ENCODE data around the gene TMEM266.

DNA sequence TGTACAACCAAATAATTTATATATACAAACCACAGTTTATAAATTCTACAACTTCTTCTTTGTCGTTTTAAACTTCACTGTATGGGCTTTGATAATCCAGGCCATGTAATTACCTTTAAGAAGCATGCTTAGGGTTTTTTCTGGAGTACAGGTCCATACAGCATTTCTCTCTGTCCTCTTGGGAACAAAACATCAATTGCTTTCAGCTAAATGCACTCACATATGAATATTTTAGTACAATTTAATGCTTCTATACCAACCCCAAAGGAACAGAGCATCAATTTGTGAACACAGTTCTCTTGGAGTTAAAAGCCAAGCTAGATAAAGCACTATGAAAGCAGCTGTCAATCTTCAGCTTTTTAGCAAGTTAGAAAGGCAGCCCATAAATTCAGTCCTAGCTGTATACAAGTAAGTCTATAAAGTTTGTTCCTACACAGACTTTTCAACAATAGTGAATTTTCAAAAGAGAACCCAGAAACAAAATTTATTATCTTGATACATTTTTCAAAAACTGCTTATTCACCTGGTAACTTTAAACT is 185.4 kb downstream of the TMEM266 start:
- TF ChIP-seq, protein P1, sequence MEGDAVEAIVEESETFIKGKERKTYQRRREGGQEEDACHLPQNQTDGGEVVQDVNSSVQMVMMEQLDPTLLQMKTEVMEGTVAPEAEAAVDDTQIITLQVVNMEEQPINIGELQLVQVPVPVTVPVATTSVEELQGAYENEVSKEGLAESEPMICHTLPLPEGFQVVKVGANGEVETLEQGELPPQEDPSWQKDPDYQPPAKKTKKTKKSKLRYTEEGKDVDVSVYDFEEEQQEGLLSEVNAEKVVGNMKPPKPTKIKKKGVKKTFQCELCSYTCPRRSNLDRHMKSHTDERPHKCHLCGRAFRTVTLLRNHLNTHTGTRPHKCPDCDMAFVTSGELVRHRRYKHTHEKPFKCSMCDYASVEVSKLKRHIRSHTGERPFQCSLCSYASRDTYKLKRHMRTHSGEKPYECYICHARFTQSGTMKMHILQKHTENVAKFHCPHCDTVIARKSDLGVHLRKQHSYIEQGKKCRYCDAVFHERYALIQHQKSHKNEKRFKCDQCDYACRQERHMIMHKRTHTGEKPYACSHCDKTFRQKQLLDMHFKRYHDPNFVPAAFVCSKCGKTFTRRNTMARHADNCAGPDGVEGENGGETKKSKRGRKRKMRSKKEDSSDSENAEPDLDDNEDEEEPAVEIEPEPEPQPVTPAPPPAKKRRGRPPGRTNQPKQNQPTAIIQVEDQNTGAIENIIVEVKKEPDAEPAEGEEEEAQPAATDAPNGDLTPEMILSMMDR (conservative IDR thresholded peaks at IDR 0.05; ENCODE audit: low read length): no peak
- no peak for TF ChIP-seq EZH2phosphoT487 (IDR thresholded peaks at IDR 0.05; ENCODE audit: borderline replicate concordance)
